Ishikawa (cell line): Measurements from ENCODE around the gene ACTN4.

Source experiments
- CEBPB ChIP-seq: IDR thresholded peaks from 2 replicates; pipeline ENCODE4 v1.6.1; 2012
- CREB1 ChIP-seq: IDR thresholded peaks from 2 replicates; pipeline ENCODE4 v1.6.1; 2012; ENCODE audit warnings: low read depth
- EGR1 ChIP-seq: IDR thresholded peaks from 2 replicates; pipeline ENCODE4 v1.6.1; 2012
- EP300 ChIP-seq: IDR thresholded peaks from 2 replicates; pipeline ENCODE4 v1.6.1; 2012; ENCODE audit warnings: borderline replicate concordance
- FOXM1 ChIP-seq: IDR thresholded peaks from 2 replicates; pipeline ENCODE4 v1.6.1; 2012; ENCODE audit warnings: low read depth, borderline replicate concordance
- MAX ChIP-seq: IDR thresholded peaks from 2 replicates; pipeline ENCODE4 v1.6.1; 2012
- NFIC ChIP-seq: IDR thresholded peaks from 2 replicates; pipeline ENCODE4 v1.6.1; 2012
- RAD21 ChIP-seq: IDR thresholded peaks from 2 replicates; pipeline ENCODE4 v1.6.1; 2012; ENCODE audit warnings: low read depth
- REST ChIP-seq: IDR thresholded peaks from 2 replicates; pipeline ENCODE4 v1.6.1; 2012; ENCODE audit warnings: low read depth, mild to moderate bottlenecking
- TAF1 ChIP-seq: IDR thresholded peaks from 2 replicates; pipeline ENCODE4 v1.6.1; 2012; ENCODE audit warnings: low read depth, mild to moderate bottlenecking
- TCF12 ChIP-seq: IDR thresholded peaks from 2 replicates; pipeline ENCODE4 v1.6.1; 2012; ENCODE audit warnings: low read depth
- TEAD4 ChIP-seq: IDR thresholded peaks from 2 replicates; pipeline ENCODE4 v1.6.1; 2012
- USF1 ChIP-seq: IDR thresholded peaks from 2 replicates; pipeline ENCODE4 v1.6.1; 2012
- YY1 ChIP-seq: IDR thresholded peaks from 2 replicates; pipeline ENCODE4 v1.6.1; 2012; ENCODE audit warnings: low read depth
- ZBTB7A ChIP-seq: IDR thresholded peaks from 2 replicates; pipeline ENCODE4 v1.6.1; 2012; ENCODE audit warnings: low read depth

ACTN4 gene

GRCh38 chr19:38624822-38625221 is 22.6 kb upstream of the ACTN4 start:
- TF ChIP-seq TCF12 (no peak), NFIC (no peak), CEBPB (no peak), USF1 (no peak)

GRCh38 chr19:38626401-38626800 is 21.0 kb upstream of the ACTN4 start:
- TF ChIP-seq FOXM1 (no peak), USF1 (no peak), CREB1 (no peak), TEAD4 (no peak), TCF12 (no peak), RAD21 (no peak), EP300 (no peak), TAF1 (no peak), EGR1 (no peak), CEBPB (no peak), REST (no peak), YY1 (no peak), NFIC (no peak), MAX (no peak), ZBTB7A (no peak)

- no peak for TF ChIP-seq CEBPB
- TF ChIP-seq TEAD4, result no peak
- TF ChIP-seq TAF1, result no peak
- no peak for TF ChIP-seq MAX
- no peak for TF ChIP-seq EP300
- TF ChIP-seq REST, result no peak
- no peak for TF ChIP-seq ZBTB7A
- no peak for TF ChIP-seq FOXM1
Observed at GRCh38 chr19:38629568-38629967, 17.9 kb upstream of the ACTN4 start.

- no peak for TF ChIP-seq MAX
- TF ChIP-seq EGR1, result no peak
- TF ChIP-seq REST, result no peak
- TF ChIP-seq USF1, result no peak
- no peak for TF ChIP-seq YY1
- 0 out of 2 replicates have a peak, but pooled peaks have one; percentile 14 for TF ChIP-seq TCF12
- TF ChIP-seq RAD21, result no peak
Observed at GRCh38 chr19:38632476-38633213, 14.8 kb upstream of the ACTN4 start.
